Occipital lobe (tissue), 2 donors: Measurements from ENCODE around the gene SH3GLB2. TPM values are rescaled to one million over a fixed set of nuclear protein-coding genes. Genes with fewer than 3 reads are reported as not detected.
"Not testable (repeated sequence)": the region's sequence is repeated elsewhere in the genome, so short reads cannot be mapped to it uniquely, and the experiment has no call there.

Experiments used
- DNase-seq: peaks from one replicate; lab custom pipeline; 2025; lab: John Stamatoyannopoulos, UW
- total RNA-seq: library from RNA; depleted of rRNA; stranded (reverse); fragments of >200 nt; gene quantifications from one replicate; pipeline ENCODE4 v1.2.3, GENCODE V29; 2014

Gene SH3GLB2
- total RNA-seq, 1 donor from 2014 or later: 56.6 TPM

DNA sequence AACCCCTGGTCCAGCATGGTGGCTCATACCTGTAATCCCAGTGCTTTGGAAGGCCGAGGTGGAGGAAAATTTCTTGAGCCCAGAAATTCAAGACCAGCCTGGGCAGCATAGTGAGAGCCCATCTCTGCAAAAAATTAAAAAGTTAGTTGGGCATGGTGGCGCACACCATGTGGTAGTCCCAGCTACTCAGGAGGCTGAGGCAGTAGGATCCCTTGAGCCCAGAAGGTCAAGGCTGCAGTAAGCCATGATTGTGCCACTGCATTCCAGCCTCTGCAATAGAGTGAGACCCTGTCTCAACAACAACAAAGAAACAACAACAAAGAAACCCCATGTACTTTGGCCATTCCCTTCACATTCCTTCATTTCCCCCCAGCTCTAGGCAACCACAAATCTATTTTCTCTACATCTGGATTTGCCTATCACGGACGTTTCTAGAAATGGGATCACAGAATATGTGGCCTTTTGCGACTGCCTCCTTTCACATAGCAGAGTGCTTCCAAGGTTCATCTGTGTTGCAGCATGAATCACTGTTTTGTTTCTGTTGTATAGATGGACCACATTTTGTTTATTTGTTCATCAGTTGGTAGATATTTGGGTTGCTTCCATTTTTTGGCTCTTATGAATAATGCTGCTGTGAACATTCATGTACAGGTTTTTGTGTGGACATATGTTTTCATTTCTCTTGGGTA is 26.2 kb upstream of the SH3GLB2 start:
- no peak for DNase-seq

- no peak for DNase-seq
Measured at GRCh38 chr9:129053020-129053419, 24.9 kb upstream of the SH3GLB2 start.

- DNase-seq: no peak
Measured at GRCh38 chr9:129052592-129052991, 24.5 kb upstream of the SH3GLB2 start.

GRCh38 chr9:129042016-129042415 is 13.9 kb upstream of the SH3GLB2 start:
- DNase-seq: no peak

- no peak for DNase-seq
Measured at GRCh38 chr9:129040113-129040643, 12.0 kb upstream of the SH3GLB2 start.

DNA sequence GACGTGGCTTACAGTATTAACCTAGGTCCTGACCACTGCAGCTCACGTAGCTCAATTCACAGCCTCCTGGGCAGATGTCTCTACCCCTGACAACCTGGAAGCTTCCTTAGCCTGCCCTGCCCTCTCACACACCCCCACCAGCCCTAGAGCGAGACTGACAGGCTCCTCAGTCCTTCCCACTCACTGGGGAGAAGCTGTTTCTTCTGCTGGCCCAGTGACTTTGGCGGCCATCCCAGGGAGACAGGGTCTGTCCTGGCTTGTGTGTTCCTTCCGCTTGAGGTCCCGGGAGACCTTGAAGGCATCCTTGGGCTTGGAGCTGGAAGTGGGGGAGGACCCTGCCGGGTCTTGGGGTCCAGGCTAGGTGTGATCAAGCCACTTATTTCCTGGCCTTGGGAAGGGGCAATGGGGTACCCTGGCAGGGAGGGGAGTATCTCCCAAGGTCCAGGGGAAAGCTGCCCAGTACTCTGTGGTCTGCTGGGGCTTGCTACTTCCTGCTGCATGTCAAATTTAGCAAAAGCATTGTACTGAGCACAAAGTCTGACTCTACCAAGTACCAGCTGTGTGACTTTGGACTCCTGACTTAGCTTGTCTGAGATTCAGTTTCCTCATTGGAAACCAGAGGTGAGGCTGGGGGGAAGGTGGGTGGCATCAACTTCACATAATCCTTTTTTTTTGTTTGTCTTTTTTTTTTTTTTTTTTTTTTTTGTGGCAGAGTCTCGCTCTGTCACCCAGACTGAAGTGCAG is 10.2 kb upstream of the SH3GLB2 start:
- DNase-seq: no peak

- no peak for DNase-seq
Measured at GRCh38 chr9:129037767-129038098, 9.6 kb upstream of the SH3GLB2 start.

DNA sequence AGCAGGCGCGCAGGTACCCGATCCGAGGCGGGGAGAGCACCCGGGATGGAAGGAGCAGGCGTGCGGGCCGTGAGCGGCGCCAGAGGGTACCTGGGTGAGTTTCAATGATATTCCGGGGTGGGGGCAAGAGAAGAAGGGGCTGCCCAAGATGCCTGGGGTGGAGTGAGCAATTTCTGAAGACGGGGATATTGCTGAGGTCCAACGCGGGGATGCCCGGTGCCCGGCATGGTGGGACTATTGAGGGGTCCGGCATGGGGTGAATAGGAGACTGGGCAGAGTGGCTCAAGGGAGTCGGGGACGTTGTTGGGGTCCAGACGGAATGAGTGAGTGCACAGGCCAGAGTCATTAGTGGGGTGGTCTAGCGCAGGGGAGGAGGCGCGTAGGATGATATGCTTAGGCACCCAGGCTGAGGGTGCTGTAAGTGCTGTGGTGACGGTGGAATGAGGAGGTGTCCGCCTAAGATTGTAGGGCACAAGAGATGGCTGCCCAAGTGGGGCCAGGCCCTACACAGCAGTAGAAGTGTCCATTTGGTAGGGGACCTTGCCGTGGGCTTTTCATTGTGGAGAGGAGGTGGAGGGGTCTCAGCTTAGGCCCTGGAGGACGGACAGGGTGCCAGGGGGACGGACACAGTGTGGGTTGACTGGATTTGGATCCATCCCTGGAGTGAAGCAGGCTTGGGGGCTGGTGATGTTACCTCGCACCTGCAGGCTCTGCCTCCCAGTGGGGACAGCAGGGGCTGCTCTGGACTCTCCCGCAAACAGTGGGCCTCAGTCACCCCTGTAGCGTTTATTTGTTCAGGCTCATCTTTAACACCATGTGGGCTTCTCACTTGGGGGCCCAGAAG is 9.0 kb upstream of the SH3GLB2 start:
- no peak for DNase-seq

DNA sequence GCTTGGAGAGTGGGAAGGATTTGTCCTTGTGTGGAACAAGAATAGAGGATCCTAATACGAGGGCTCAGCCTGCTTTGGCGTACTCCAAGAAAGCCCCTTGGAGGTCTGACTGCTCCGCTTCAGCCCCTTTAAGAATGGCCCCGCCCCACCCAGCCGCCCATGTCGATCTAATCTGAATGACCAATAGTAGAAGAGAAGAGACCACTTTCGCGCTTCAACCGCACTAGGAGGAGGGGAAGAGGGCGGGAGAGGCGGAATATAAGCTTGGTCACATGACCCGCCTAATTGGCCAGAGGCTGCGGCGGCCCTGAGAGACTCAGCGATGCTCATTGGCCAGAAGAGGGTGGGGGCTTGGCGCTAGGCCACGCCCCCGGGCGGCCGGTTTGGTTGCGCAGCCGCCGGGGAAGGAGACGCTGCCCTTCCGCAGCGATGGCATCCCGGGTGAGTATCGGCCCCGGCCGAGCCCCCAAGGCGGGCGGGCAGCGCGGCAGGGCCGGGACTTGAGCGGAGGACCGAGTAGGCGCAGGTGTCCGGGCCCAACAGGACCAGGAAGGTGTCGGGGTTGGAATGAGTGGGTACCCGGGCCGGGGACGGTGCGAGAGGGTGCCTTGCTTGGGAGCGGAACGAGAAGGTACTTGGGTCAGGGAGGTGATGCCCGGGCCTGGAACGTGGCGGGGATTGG is 8.3 kb upstream of the SH3GLB2 start, which contains the start of gene MIGA2:
TSS of gene MIGA2 (plus strand) at position 386 of the 682 bp plus-strand sequence. CDS start 3,969 bp downstream, outside the sequence.
- peak; percentile 97 for DNase-seq

GRCh38 chr9:129035838-129036237 is 7.7 kb upstream of the SH3GLB2 start:
- DNase-seq: not testable (repeated sequence)

GRCh38 chr9:129033216-129033615 is 5.1 kb upstream of the SH3GLB2 start:
- DNase-seq: no peak

DNA sequence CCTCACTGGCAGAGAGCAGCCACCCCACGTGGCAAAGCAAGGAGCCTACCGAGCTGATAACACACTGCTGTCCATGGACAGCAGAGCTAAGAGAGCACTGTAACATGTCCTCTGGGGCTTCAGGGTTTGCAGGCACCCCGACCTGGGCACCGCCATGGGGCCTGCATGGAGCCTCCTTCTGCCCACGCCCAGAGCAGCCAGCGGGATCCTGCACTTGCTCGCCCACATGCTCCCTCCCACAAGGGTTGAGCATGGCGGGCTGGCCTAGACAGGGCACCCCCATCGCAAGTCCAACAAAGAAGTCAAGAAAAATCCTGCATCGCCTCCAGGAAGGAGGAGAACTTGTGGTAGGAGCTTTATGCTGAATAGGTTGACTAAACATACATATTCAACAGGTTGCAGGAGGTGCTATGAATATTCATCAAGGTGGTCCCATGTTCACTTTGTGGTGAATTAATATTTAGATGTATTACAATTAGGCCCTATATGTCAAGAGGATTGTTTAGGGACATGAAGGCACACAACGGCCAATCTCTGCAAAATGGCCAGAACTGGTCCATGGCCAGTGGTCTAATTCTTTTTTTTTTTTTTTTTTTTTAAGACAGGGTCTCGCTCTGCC is 4.5 kb upstream of the SH3GLB2 start:
- DNase-seq: no peak

GRCh38 chr9:129031514-129031913 is 3.4 kb upstream of the SH3GLB2 start:
- DNase-seq: no peak

DNA sequence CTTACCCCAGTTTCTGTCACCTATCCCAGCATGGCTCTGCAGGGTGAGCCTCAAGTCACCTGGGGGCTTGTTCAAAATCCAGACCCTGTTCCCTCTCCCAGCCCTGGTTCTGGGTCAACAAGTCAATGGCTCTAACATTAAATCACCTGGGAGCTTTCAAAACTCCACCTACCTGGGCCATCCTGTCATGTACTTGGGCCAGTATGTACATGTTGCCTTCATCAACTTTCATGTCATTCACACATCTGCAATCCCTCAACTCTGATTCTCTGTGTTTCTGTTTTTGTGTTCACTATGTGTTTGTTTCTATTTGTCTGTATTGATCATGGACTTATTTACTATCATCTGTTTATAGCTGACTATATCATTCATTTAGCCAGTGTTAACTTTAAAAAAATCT is 2.1 kb upstream of the SH3GLB2 start:
- DNase-seq: no peak

DNA sequence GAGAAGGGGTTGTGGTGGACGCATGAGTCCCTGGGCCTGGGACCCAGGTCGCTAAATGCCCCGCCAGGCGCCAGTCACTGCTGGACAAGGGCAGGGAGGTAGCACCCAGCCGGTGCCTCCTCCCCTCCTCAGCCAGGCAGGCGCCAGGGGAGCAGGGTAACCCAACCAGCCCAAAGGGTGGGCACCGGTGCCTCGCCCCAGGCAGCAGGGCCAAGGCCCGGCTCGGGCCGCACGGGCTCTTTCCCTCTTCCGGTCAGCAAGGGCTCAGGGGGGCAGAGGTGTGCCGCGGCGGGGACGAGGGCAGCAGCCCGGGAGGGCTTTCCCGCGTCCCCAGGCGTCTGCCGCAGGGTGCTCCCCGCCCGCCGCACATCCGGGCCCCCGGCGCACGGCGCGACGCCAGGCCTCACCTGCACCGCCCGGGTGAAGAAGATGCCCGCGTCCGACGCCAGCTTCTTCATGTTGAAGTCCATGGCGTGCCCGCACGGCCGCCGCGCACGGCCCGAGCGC is 393 bp downstream of the SH3GLB2 start:
- DNase-seq: no peak

- DNase-seq: no peak
Measured at GRCh38 chr9:129027224-129027684, 877 bp downstream of the SH3GLB2 start.

- DNase-seq: no peak
Measured at GRCh38 chr9:129026442-129027223, 1.5 kb downstream of the SH3GLB2 start.

DNA sequence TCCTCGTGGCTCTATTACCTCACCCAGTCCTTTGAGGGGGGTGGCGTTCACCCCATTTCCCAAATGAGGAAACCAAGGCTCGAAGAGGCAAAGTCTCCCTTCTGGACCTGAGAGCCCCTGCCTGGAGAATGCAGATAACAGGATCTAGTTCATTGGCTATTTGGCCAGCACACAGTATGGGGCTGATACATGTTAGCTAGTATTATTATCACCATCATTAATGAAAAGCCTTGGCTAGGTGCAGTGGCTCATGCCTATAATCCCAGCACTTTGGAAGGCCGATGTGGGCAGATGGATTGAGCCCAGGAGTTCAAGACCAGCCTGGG is 4.3 kb downstream of the SH3GLB2 start:
- no peak for DNase-seq

DNA sequence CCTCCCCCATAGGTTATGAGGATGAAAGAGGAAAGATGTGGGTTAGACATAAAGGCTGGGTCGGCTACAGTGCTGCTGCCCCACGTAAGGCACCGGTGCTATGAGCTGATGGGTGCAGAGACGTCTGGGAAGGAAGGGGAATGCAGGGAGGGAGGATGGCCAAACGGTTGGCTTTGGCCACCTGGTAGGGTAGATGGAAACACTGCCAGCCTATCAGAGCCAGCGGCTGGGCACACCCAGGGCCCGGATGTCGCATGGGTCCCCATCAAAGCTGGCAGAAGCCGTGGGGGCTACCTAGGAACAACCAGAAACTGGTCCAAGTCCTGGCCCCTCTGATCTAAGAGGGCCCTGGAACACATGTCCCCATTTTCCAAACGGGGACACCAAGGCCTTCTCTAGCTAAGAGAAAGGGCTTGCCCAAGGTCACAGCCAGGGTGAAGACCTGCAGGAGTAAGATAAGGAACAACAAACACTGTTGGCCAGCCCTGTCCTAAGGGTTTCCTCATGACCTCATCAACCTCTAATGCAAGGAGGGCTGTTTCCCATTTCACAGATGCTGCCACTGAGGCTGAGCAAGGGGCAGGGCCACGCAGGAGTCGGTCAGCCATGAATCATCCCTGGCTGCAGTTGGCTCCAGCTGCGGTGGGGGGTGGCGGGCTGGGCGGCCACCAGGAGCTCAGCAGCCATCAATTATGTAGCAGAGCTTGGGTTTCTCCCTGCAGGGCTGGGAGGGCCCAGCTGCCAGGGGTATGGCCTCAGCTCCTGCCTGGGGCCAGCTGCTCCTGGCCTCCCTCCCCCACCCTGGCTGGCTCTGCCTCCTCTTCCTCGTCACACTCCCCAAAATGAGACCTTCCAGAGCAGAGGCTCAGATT is 4.9 kb downstream of the SH3GLB2 start:
- DNase-seq: no peak
